SK-N-SH treated with all-trans-retinoic acid at 6 μM for 48 hours (cell line): ENCODE measurements around the gene NBEA.

ENCODE experiments used
- ATAC-seq: fragments of 200-7000 bp; cut with Tn5 transposase; 3 replicates; pipeline ENCODE4 v1.9.1; 2020; ENCODE audit warnings: mild to moderate bottlenecking, moderate library complexity
- ARNTL ChIP-seq: fragments of 450-650 bp; formaldehyde crosslinking; IDR thresholded peaks from 2 replicates; pipeline ENCODE4 v1.5.0; 2020; ENCODE audit warnings: low read depth, mild to moderate bottlenecking, moderate library complexity, borderline replicate concordance
- BACH2 ChIP-seq: fragments of 250-450 bp; sonication (Bioruptor Pico); IDR thresholded peaks from 2 replicates; pipeline ENCODE4 v1.9.0; 2021; ENCODE audit warnings: mild to moderate bottlenecking, borderline replicate concordance
- CREB5 ChIP-seq: fragments of 250-450 bp; sonication (Bioruptor Pico); IDR thresholded peaks from 2 replicates; pipeline ENCODE4 v1.5.1; 2020; ENCODE audit warnings: low read depth, mild to moderate bottlenecking, moderate library complexity
- CSDC2 ChIP-seq: fragments of 250-450 bp; sonication (Bioruptor Pico); IDR thresholded peaks from 2 replicates; pipeline ENCODE4 v1.5.0; 2020; ENCODE audit warnings: mild to moderate bottlenecking, moderate library complexity
- CSRNP3 ChIP-seq: fragments of 250-450 bp; sonication (Bioruptor Pico); IDR thresholded peaks from 2 replicates; pipeline ENCODE4 v1.5.1; 2021; ENCODE audit warnings: mild to moderate bottlenecking, moderate library complexity
- GLIS3 ChIP-seq: fragments of 250-450 bp; sonication (Bioruptor Pico); IDR thresholded peaks from 2 replicates; pipeline ENCODE4 v1.5.0; 2020; ENCODE audit warnings: mild to moderate bottlenecking, moderate library complexity
- ISL1 ChIP-seq: fragments of 250-450 bp; sonication (Bioruptor Pico); IDR thresholded peaks from 2 replicates; pipeline ENCODE4 v2.1.2; 2022; ENCODE audit warnings: mild to moderate bottlenecking, moderate library complexity
- OSR1 ChIP-seq: fragments of 250-450 bp; sonication (Bioruptor Pico); IDR thresholded peaks from 2 replicates; pipeline ENCODE4 v1.8.0; 2022; ENCODE audit warnings: moderate library complexity, mild to moderate bottlenecking, inconsistent platforms
- PATZ1 ChIP-seq: fragments of 250-450 bp; sonication (Bioruptor Pico); IDR thresholded peaks from 2 replicates; pipeline ENCODE4 v1.8.0; 2020; ENCODE audit warnings: mild to moderate bottlenecking, moderate library complexity, borderline replicate concordance
- POU6F1 ChIP-seq: fragments of 250-450 bp; sonication (Bioruptor Pico); IDR thresholded peaks from 2 replicates; pipeline ENCODE4 v1.8.0; 2021; ENCODE audit warnings: low read depth, mild to moderate bottlenecking, moderate library complexity, borderline replicate concordance
- PPARA ChIP-seq: fragments of 250-450 bp; sonication (Bioruptor Pico); IDR thresholded peaks from 2 replicates; pipeline ENCODE4 v1.5.0; 2020; ENCODE audit warnings: mild to moderate bottlenecking, borderline replicate concordance
- RARB ChIP-seq: fragments of 250-450 bp; sonication (Bioruptor Pico); IDR thresholded peaks from 2 replicates; pipeline ENCODE4 v1.8.0; 2021; ENCODE audit warnings: mild to moderate bottlenecking, moderate library complexity
- SNAI2 ChIP-seq: fragments of 250-450 bp; sonication (Bioruptor Pico); IDR thresholded peaks from 2 replicates; pipeline ENCODE4 v1.5.0; 2020; ENCODE audit warnings: mild to moderate bottlenecking, moderate library complexity
- TCF4 ChIP-seq: fragments of 250-450 bp; sonication (Bioruptor Pico); IDR thresholded peaks from 2 replicates; pipeline ENCODE4 v1.8.0; 2021; ENCODE audit warnings: mild to moderate bottlenecking, moderate library complexity, borderline replicate concordance
- TSHZ2 ChIP-seq: fragments of 250-450 bp; sonication (Bioruptor Pico); IDR thresholded peaks from 2 replicates; pipeline ENCODE4 v1.5.0; 2020; ENCODE audit warnings: mild to moderate bottlenecking, moderate library complexity
- ZC3H10 ChIP-seq: fragments of 250-450 bp; sonication (Bioruptor Pico); IDR thresholded peaks from 2 replicates; pipeline ENCODE4 v1.5.1; 2021; ENCODE audit warnings: mild to moderate bottlenecking, moderate library complexity
- ZFP3 ChIP-seq: fragments of 250-450 bp; sonication (Bioruptor Pico); IDR thresholded peaks from 2 replicates; pipeline ENCODE4 v1.5.0; 2020; ENCODE audit warnings: mild to moderate bottlenecking, moderate library complexity
- ZFP30 ChIP-seq: fragments of 450-650 bp; formaldehyde crosslinking; IDR thresholded peaks from 2 replicates; pipeline ENCODE4 v1.5.0; 2022; ENCODE audit warnings: mild to moderate bottlenecking, moderate library complexity
- ZNF565 ChIP-seq: fragments of 450-650 bp; formaldehyde crosslinking; conservative IDR thresholded peaks from 2 replicates; pipeline ENCODE4 v1.5.0; 2020; ENCODE audit warnings: low read depth, mild to moderate bottlenecking, moderate library complexity
- ZNF70 ChIP-seq: fragments of 450-650 bp; formaldehyde crosslinking; IDR thresholded peaks from 2 replicates; pipeline ENCODE4 v1.5.0; 2020; ENCODE audit warnings: mild to moderate bottlenecking, moderate library complexity

Gene NBEA

GRCh38 chr13:35278917-35279316 is 336.8 kb downstream of the NBEA start:
- TF ChIP-seq ZC3H10 (CRISPR knock-in tag) = no peak
- TF ChIP-seq POU6F1 (CRISPR knock-in tag) = no peak
- no peak for TF ChIP-seq CSRNP3
- no peak for TF ChIP-seq TSHZ2 (CRISPR knock-in tag)
- TF ChIP-seq CREB5 (CRISPR knock-in tag) = no peak
- no peak for TF ChIP-seq PATZ1
- TF ChIP-seq ZFP30 (CRISPR knock-in tag) = no peak
- no peak for TF ChIP-seq ISL1 (CRISPR knock-in tag)
- TF ChIP-seq SNAI2 = no peak
- TF ChIP-seq CSDC2 (CRISPR knock-in tag) = no peak
- TF ChIP-seq RARB (CRISPR knock-in tag) = no peak
- ATAC-seq = no peak

- ATAC-seq = no peak
- TF ChIP-seq TSHZ2 (CRISPR knock-in tag) (no peak), ZFP3 (CRISPR knock-in tag) (no peak), ZNF565 (CRISPR knock-in tag) (no peak), GLIS3 (no peak), OSR1 (CRISPR knock-in tag) (no peak), ZC3H10 (CRISPR knock-in tag) (no peak), ARNTL (CRISPR knock-in tag) (no peak), CSRNP3 (no peak), BACH2 (CRISPR knock-in tag) (no peak), ZNF70 (CRISPR knock-in tag) (no peak), CREB5 (CRISPR knock-in tag) (no peak), POU6F1 (CRISPR knock-in tag) (no peak), PATZ1 (no peak), PPARA (CRISPR knock-in tag) (no peak), TCF4 (CRISPR knock-in tag) (no peak)
Measured at GRCh38 chr13:35279500-35279899, 337.4 kb downstream of the NBEA start.
